Adrenal gland (tissue), 12 donors: ENCODE measurements around the gene MUC5B. TPM values are rescaled to one million over a fixed set of nuclear protein-coding genes. Genes with fewer than 3 reads are reported as not detected.

Experiments used
- DNase-seq, 7 donors: peaks; one replicate each; pipeline ENCODE4 v3.0.0-alpha.2; 2019 to 2020
- H3K27ac ChIP-seq, 5 donors: fragments of 200-600 bp; sonication (generic) in 4 of 5; 1 replicate in 3 of 5; 2 replicates in 2 of 5; pipeline versions ENCODE4 v1.5.1 to v1.8.0; 2016 to 2020; ENCODE audit warnings: mild to moderate bottlenecking in 1 of 5
- H3K27me3 ChIP-seq: fragments of 200-600 bp; 2 replicates; pipeline ENCODE4 v1.8.0; 2021
- H3K36me3 ChIP-seq, 2 donors: fragments of 200-600 bp; replicated peaks in 1 of 2; 1 replicate in 1 of 2; 2 replicates in 1 of 2; pipeline versions ENCODE4 v1.5.1 to v1.8.0; 2018 to 2022
- H3K4me1 ChIP-seq, 2 donors: fragments of 200-600 bp; replicated peaks in 1 of 2; 1 replicate in 1 of 2; 2 replicates in 1 of 2; pipeline versions ENCODE4 v1.5.1 to v1.8.0; 2018 to 2021
- H3K4me3 ChIP-seq, 4 donors: fragments of 200-600 bp; sonication (generic) in 3 of 4; one replicate each; pipeline ENCODE4 v1.5.1; 2016 to 2018
- H3K9me3 ChIP-seq, 3 donors: fragments of 200-600 bp; sonication (generic) in 1 of 3; replicated peaks in 1 of 3; 1 replicate in 2 of 3; 2 replicates in 1 of 3; pipeline versions ENCODE4 v1.5.1 to v1.8.0; 2016 to 2021
- CTCF ChIP-seq, 6 experiments: fragments of 450-650 bp in 4 of 6; fragments of 200-600 bp in 2 of 6; sonication (generic) in 1 of 6; IDR thresholded peaks; 1 replicate in 5 of 6; 2 replicates in 1 of 6; pipeline versions ENCODE4 v1.5.1 to v1.8.0; 2016 to 2021; ENCODE audit warnings: antibody characterized with exemption in 6 of 6, mild to moderate bottlenecking in 2 of 6, moderate library complexity in 1 of 6
- POLR2A ChIP-seq, 2 donors: fragments of 450-650 bp; IDR thresholded peaks; one replicate each; pipeline ENCODE4 v1.6.1; 2017; ENCODE audit warnings: antibody characterized with exemption in 2 of 2, mild to moderate bottlenecking in 2 of 2, moderate library complexity in 1 of 2
- WGBS, 4 donors: extraction: QIAGEN DNeasy Blood & Tissue Kit in 2 of 4; methylation state at CpG; one replicate each; pipeline versions ENCODE4 v1.1.5 to v1.1.7; 2013 to 2017; 5-methylcytosine and 5-hydroxymethylcytosine counted together
- intact Hi-C, 2 donors: fragments of 100-400 bp; cut with DNase I; formaldehyde crosslinking; loops; one replicate each; pipeline versions ENCODE4 v1.14.1 to v1.15.0; 2022 to 2023
- polyA plus RNA-seq, 3 donors: library from polyadenylated mRNA; stranded (reverse); fragments of 200-250 nt in 2 of 3; fragments of 350-450 nt in 1 of 3; fragmentation: Illumina TruSeq in 1 of 3; extraction: RNeasy Lipid Tissue Mini Kit (QIAGEN cat#74804) in 1 of 3; gene quantifications; one replicate each; pipeline ENCODE4 v1.2.3, GENCODE V29; 2013 to 2014
- total RNA-seq, 9 donors: library from RNA; depleted of rRNA in 4 of 9; stranded (reverse); fragments of >200 nt in 4 of 9; fragments of 120-200 nt in 1 of 9; fragmentation: NEBNext Ultra II Directional in 1 of 9; extraction: Animal tissue kit (Norgen Biotek cat#: 25700) in 1 of 9; gene quantifications; one replicate each; pipeline versions ENCODE4 v1.1.0 to v1.2.4, GENCODE V29; 2013 to 2023
- donor health status: healthy with polysubstance abuse.
- donor health status: Bipolar disorder and iron deficiency.
- donor health status: DM: yes; HTN: yes; CAD: no.
- donor health status: DM: no; HTN: no; CAD: no.
- donor health status: DM: no; HTN: no; CAD: no.
- donor health status: DM: yes; HTN: yes; CAD: no.

MUC5B gene
- total and polyA plus RNA-seq, 12 donors: under 0.01 to 0.95 (median 0.70) TPM; not detected in 7

- no peak for DNase-seq
- no peaks in the 10 kb centered on the region for H3K4me1 ChIP-seq
- peaks cover 0 to 21% of the 10 kb centered on the region in 2 donors for H3K36me3 ChIP-seq
- no peaks in the 10 kb centered on the region for H3K9me3 ChIP-seq
- WGBS, 4 donors: 85 to 91% (median 90%) methylated on average over 16 to 30 of the region's 30 CpGs
- TF ChIP-seq CTCF (IDR thresholded peaks at IDR 0.05) (no peak), POLR2A (IDR thresholded peaks at IDR 0.05) (no peak)
- no peaks in the 10 kb centered on the region for H3K27me3 ChIP-seq
- H3K4me3 ChIP-seq: no peak overlapping the region
- intact Hi-C loops: no loop called here
- no peak overlapping the region for H3K27ac ChIP-seq
These were observed 49.1 kb downstream of the MUC5B start for GRCh38 chr11:1271927-1272326.

- H3K36me3 ChIP-seq: peaks cover 0 to 24% of the 10 kb centered on the region in 2 donors
- 90 to 93% (median 93%) methylated on average over 29 to 30 of the region's 30 CpGs for WGBS, 4 donors
These were observed 49.7 kb downstream of the MUC5B start for GRCh38 chr11:1272531-1272930.

GRCh38 chr11:1274501-1274900, 51.6 kb downstream of the MUC5B start:
- H3K36me3 ChIP-seq: peaks cover 0 to 30% of the 10 kb centered on the region in 2 donors
- DNase-seq: no peak
- H3K27ac ChIP-seq: no peak overlapping the region
- H3K4me3 ChIP-seq: no peak overlapping the region
- H3K9me3 ChIP-seq: no peaks in the 10 kb centered on the region
- intact Hi-C loops: no loop called here
- H3K4me1 ChIP-seq: no peaks in the 10 kb centered on the region
- WGBS, 4 donors: 86 to 92% (median 90%) methylated on average over 10 to 14 of the region's 14 CpGs
- no peaks in the 10 kb centered on the region for H3K27me3 ChIP-seq
- TF ChIP-seq POLR2A (IDR thresholded peaks at IDR 0.05) (no peak), CTCF (IDR thresholded peaks at IDR 0.05) (no peak)

More at GRCh38 chr11:1272531-1272930, 49.7 kb downstream of the MUC5B start:
- intact Hi-C loops: no loop called here
- no peak overlapping the region for H3K27ac ChIP-seq
- no peak for DNase-seq
- no peaks in the 10 kb centered on the region for H3K27me3 ChIP-seq
- no peak overlapping the region for H3K4me3 ChIP-seq
- no peaks in the 10 kb centered on the region for H3K9me3 ChIP-seq
- H3K4me1 ChIP-seq: no peaks in the 10 kb centered on the region
- TF ChIP-seq CTCF (IDR thresholded peaks at IDR 0.05): no peak
- TF ChIP-seq POLR2A (IDR thresholded peaks at IDR 0.05): no peak

GRCh38 chr11:1275021-1275420, 52.2 kb downstream of the MUC5B start:
- H3K9me3 ChIP-seq: no peaks in the 10 kb centered on the region
- DNase-seq: no peak
- H3K4me3 ChIP-seq: no peak overlapping the region
- H3K4me1 ChIP-seq: no peaks in the 10 kb centered on the region
- TF ChIP-seq POLR2A (IDR thresholded peaks at IDR 0.05): no peak
- TF ChIP-seq CTCF (IDR thresholded peaks at IDR 0.05): no peak
- H3K27me3 ChIP-seq: no peaks in the 10 kb centered on the region
- H3K36me3 ChIP-seq: peaks cover 0 to 34% of the 10 kb centered on the region in 2 donors
- WGBS, 4 donors: 84 to 93% (median 91%) methylated on average over 10 to 18 of the region's 18 CpGs
- H3K27ac ChIP-seq: no peak overlapping the region
- intact Hi-C loops: no loop called here
